Lower lobe of right lung (tissue), 2 donors: ENCODE results near the gene MPP2. TPM values are rescaled to one million over a fixed set of nuclear protein-coding genes. Genes with fewer than 3 reads are reported as not detected.

ENCODE experiments used
- ATAC-seq, 2 donors: fragments of 200-7000 bp; cut with Tn5 transposase; one replicate each; pipeline ENCODE4 v1.9.1; 2020 to 2022; ENCODE audit warnings: mild to moderate bottlenecking in 2 of 2, moderate library complexity in 2 of 2
- DNase-seq: peaks from one replicate; pipeline ENCODE4 v3.0.0-alpha.2; 2020
- H3K27ac ChIP-seq: fragments of 200-600 bp; one replicate; pipeline ENCODE4 v1.8.0; 2022
- H3K27me3 ChIP-seq: fragments of 200-600 bp; one replicate; pipeline ENCODE4 v1.8.0; 2022; ENCODE audit warnings: low read depth
- H3K36me3 ChIP-seq: fragments of 200-600 bp; one replicate; pipeline ENCODE4 v1.8.0; 2022; ENCODE audit warnings: mild to moderate bottlenecking
- H3K4me1 ChIP-seq: fragments of 200-600 bp; one replicate; pipeline ENCODE4 v1.8.0; 2022
- H3K4me3 ChIP-seq: fragments of 200-600 bp; one replicate; pipeline ENCODE4 v1.8.0; 2022; ENCODE audit warnings: mild to moderate bottlenecking
- H3K9me3 ChIP-seq: fragments of 200-600 bp; one replicate; pipeline ENCODE4 v1.8.0; 2022
- intact Hi-C: fragments of 100-400 bp; cut with DNase I; formaldehyde crosslinking; loops from one replicate; pipeline ENCODE4 v1.11.0; 2022
- total RNA-seq: library from RNA; stranded (reverse); fragmentation: NEBNext Ultra II Directional; extraction: Animal tissue kit (Norgen Biotek cat#: 25700); gene quantifications from one replicate; pipeline ENCODE4 v1.2.1, GENCODE V29; 2021
- TF ChIP-seq, protein P1 (sequence below): fragments of 200-600 bp; IDR thresholded peaks from one replicate; pipeline ENCODE4 v1.8.0; 2022; ENCODE audit warnings: antibody characterized with exemption, mild to moderate bottlenecking
- donor health status: DM: no; HTN: yes; CAD: no; lungs with severe emphysema.

Gene MPP2
- total RNA-seq, 1 donor from 2014 or later, result 0.62 TPM

DNA sequence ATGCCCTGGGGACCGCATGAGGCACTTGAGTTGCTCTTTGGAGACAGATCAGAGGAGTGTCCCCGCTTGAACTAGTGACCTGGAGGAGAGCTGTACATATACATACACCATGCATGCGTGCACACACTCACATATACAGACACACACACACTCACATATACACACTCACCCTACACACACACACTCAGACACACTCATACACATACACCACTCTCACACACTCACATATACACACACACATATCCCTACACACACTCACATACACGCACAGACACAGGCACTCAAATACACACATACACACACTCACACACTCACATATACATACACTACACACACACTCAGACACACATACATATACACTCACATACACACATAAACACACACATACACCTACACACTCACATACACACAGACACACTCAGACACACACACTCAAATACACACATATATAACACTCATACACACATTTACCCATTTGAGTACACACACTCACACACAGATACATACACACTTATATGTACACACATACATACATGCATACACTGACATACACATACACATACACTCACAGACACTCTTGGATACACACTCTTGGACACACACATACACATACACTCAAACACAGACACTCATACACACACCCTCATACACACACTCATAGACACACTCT, 5.4 kb upstream of the MPP2 start:
- Histone ChIP-seq H3K27ac (no peak overlapping the region), H3K4me3 (no peak overlapping the region), H3K9me3 (no peaks in the 10 kb centered on the region), H3K27me3 (peaks cover 16% of the 10 kb centered on the region), H3K36me3 (no peaks in the 10 kb centered on the region), H3K4me1 (peaks cover 16% of the 10 kb centered on the region)
- intact Hi-C loops, result no loop called here
- no peak for ATAC-seq
- no peak for DNase-seq
- TF ChIP-seq, protein P1, sequence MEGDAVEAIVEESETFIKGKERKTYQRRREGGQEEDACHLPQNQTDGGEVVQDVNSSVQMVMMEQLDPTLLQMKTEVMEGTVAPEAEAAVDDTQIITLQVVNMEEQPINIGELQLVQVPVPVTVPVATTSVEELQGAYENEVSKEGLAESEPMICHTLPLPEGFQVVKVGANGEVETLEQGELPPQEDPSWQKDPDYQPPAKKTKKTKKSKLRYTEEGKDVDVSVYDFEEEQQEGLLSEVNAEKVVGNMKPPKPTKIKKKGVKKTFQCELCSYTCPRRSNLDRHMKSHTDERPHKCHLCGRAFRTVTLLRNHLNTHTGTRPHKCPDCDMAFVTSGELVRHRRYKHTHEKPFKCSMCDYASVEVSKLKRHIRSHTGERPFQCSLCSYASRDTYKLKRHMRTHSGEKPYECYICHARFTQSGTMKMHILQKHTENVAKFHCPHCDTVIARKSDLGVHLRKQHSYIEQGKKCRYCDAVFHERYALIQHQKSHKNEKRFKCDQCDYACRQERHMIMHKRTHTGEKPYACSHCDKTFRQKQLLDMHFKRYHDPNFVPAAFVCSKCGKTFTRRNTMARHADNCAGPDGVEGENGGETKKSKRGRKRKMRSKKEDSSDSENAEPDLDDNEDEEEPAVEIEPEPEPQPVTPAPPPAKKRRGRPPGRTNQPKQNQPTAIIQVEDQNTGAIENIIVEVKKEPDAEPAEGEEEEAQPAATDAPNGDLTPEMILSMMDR, result no peak

DNA sequence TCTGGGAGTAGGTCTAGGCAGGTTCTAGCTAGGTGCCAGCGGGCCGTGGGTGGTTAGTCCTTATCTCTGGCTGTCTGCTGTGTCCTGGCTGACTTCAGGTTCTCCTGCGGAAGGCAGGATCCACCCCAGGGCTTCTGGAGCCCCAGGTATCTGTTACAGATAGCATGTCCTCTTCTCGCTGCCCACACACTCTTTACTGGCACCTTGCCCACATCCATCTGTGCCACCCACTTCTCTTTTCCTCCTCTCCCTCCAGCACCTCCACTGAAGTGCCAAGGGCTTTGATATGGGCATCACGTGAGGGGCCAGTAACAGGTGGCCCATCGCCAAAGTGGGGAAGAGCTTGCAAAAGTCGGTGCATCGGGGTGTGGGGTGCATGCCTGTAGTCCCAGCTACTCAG, 4.6 kb upstream of the MPP2 start:
- TF ChIP-seq, protein P1, result no peak
- Histone ChIP-seq H3K4me1 (peaks cover 17% of the 10 kb centered on the region), H3K27me3 (peaks cover 25% of the 10 kb centered on the region), H3K9me3 (no peaks in the 10 kb centered on the region), H3K27ac (no peak overlapping the region), H3K36me3 (no peaks in the 10 kb centered on the region), H3K4me3 (no peak overlapping the region)
- intact Hi-C loops, result no loop called here
- DNase-seq (no peak), ATAC-seq (no peak)

DNA sequence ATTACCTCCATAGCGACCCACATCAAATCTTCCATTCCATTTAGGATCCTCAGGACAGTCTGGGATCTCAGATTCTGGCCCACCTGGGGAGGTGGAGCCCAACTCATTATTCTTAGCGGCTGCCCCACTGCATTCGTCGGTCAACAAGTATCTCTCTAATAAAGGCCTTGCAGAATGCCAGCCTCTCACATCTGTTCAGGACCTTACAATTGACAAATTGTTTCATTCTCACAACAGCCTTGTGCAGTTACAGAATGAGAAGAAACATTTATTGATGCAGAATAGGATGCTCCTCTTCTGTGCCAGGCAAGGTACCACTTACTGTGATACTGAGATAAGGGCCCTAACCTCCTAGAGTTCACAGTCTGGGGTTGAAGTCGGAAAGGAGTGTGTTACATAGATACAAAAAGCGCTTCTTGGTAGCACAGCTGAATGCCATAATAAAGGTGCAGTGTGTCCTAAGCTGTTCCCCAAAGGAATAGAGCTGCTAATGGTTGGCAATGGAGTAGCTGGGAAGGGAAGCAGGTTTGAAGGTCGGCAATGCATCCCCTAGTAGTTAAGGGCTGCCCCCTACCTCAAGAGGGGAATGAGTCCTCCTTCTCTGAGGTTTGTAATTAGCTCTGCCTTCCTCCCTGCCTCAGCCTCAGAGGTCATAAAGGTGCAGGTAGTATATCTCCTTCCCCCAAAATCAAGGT, 2.3 kb upstream of the MPP2 start:
- DNase-seq, result no peak
- Histone ChIP-seq H3K27me3 (peaks cover 47% of the 10 kb centered on the region), H3K9me3 (no peaks in the 10 kb centered on the region), H3K4me3 (no peak overlapping the region), H3K36me3 (no peaks in the 10 kb centered on the region), H3K27ac (no peak overlapping the region), H3K4me1 (peaks cover 28% of the 10 kb centered on the region)
- no peak for ATAC-seq
- intact Hi-C loops, result no loop called here
- TF ChIP-seq, protein P1, result no peak

DNA sequence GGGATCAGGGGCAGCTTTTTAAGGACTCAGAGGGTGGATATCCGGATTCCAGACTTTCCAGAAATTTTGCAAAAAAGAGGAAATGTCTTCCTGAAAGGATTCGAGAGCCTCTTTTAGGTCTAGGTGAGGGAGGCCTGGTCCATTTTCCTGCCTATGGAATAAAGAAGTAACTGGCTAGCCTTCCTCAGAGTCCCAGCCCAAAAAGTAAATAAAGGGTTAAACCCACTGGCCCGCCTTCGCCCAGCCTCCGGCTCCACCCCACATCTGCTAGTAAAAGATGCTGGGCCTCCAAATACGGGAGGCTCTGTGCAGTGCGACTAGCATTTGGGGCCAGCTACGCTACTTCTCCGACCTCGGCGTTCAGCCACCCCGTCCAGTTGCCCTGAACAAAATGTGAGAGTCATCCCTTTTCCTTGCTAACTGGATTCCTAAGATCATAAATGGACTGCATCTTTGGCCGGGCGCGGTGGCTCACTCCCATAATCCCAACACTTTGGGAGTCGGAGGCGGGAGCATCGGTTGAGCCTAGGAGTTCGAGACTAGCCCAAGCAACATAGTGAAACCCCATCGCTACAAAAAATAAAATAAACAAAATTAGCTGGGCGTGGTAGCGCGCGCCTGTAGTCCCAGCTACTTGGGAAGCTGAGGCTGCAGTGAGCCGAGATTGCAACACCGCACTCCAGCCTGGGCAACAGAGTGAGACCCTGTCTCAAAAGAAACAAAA, 824 bp upstream of the MPP2 start:
- Histone ChIP-seq H3K36me3 (no peaks in the 10 kb centered on the region), H3K9me3 (no peaks in the 10 kb centered on the region), H3K4me1 (peaks cover 28% of the 10 kb centered on the region), H3K4me3 (peak overlapping the region; percentile 60), H3K27me3 (peaks cover 54% of the 10 kb centered on the region), H3K27ac (peak overlapping the region; percentile 64)
- intact Hi-C loops, result no loop called here
- TF ChIP-seq, protein P1, result no peak
- DNase-seq (peak; percentile 53), ATAC-seq (peak; percentile 51 to 63)

DNA sequence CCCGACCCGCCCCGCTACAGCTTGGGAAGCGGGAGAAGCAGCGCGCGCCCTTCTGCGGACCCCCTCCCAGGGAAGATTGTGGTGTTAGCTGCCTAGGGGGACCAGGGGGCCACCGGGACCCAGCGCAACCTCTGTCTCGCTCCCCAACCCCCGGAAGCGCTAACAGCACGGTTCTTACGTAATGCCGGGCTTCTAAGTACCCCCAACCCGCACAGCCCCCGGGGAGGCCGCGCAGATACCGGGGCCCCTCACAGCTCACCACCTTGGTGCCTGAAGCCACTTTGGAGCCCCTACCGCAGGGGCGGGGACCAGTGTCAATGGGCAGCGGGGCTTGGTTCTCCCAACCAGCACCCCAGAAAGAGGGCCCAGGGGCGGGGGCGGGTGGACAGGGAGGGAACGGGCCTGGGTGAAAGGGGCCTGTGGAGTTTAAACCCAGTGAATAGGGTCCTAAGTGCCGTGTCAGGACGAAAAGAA, 348 bp downstream of the MPP2 start:
- Histone ChIP-seq H3K9me3 (no peaks in the 10 kb centered on the region), H3K36me3 (no peaks in the 10 kb centered on the region), H3K4me3 (peak overlapping the region; percentile 60), H3K4me1 (peaks cover 28% of the 10 kb centered on the region), H3K27ac (peak overlapping the region; percentile 64), H3K27me3 (peaks cover 54% of the 10 kb centered on the region)
- DNase-seq, result peak; percentile 41
- TF ChIP-seq, protein P1, result no peak
- peak in 1 of 2 donors; percentile 28 for ATAC-seq
- intact Hi-C loops, result no loop called here
